Colonic mucosa (tissue), 4 donors: ENCODE measurements around the gene MEPE. TPM values are rescaled to one million over a fixed set of nuclear protein-coding genes. Genes with fewer than 3 reads are reported as not detected.
"Not testable (repeated sequence)": the region's sequence is repeated elsewhere in the genome, so short reads cannot be mapped to it uniquely, and the experiment has no call there.

Source experiments
- DNase-seq: peaks from one replicate; pipeline ENCODE4 v3.0.0-alpha.2; 2020
- H3K27ac ChIP-seq: fragments of 200-600 bp; one replicate; pipeline ENCODE4 v1.8.0; 2021
- H3K27me3 ChIP-seq: fragments of 200-600 bp; one replicate; pipeline ENCODE4 v1.8.0; 2021
- H3K36me3 ChIP-seq: fragments of 200-600 bp; one replicate; pipeline ENCODE4 v1.8.0; 2021
- H3K4me1 ChIP-seq: fragments of 200-600 bp; one replicate; pipeline ENCODE4 v1.8.0; 2021; ENCODE audit warnings: mild to moderate bottlenecking
- H3K4me3 ChIP-seq: fragments of 200-600 bp; one replicate; pipeline ENCODE4 v1.8.0; 2021
- H3K9ac ChIP-seq, 2 donors: one replicate each; pipeline ENCODE4 v1.7.0; 2013; ENCODE audit warnings: control low read depth in 2 of 2, low read depth in 2 of 2, low read length in 2 of 2
- H3K9me3 ChIP-seq: fragments of 200-600 bp; one replicate; pipeline ENCODE4 v1.8.0; 2021
- CTCF ChIP-seq: fragments of 200-600 bp; IDR thresholded peaks from one replicate; pipeline ENCODE4 v1.8.0; 2022; ENCODE audit warnings: antibody characterized with exemption, mild to moderate bottlenecking
- intact Hi-C: fragments of 100-400 bp; cut with DNase I; formaldehyde crosslinking; loops from one replicate; pipeline ENCODE4 v1.14.1; 2022
- total RNA-seq, 2 donors: library from RNA; stranded (reverse); fragmentation: NEBNext Ultra II Directional in 1 of 2; extraction: Animal tissue kit (Norgen Biotek cat#: 25700) in 1 of 2; gene quantifications; one replicate each; pipeline ENCODE4 v1.2.1, GENCODE V29; 2021
- donor health status: healthy.
- donor health status: DM: no; HTN: no; CAD: no.
- donor health status: DM: no; HTN: no; CAD: no.

Gene MEPE
- total RNA-seq, 2 donors from 2014 or later, result not detected

- H3K27ac ChIP-seq, result no peak overlapping the region
- H3K4me3 ChIP-seq, result no peak overlapping the region
- DNase-seq, result no peak
- TF ChIP-seq CTCF, result no peak
- intact Hi-C loops, result no loop called here
- H3K27me3 ChIP-seq, result no peaks in the 10 kb centered on the region
- H3K4me1 ChIP-seq, result no peaks in the 10 kb centered on the region
- H3K9me3 ChIP-seq, result no peaks in the 10 kb centered on the region
- no peaks in the 10 kb centered on the region for H3K36me3 ChIP-seq
- no peak overlapping the region for H3K9ac ChIP-seq
Observed at GRCh38 chr4:87884976-87885549, 52.3 kb downstream of the MEPE start.

- H3K27ac ChIP-seq, result no peak overlapping the region
- H3K4me1 ChIP-seq, result no peaks in the 10 kb centered on the region
- H3K4me3 ChIP-seq, result no peak overlapping the region
- H3K27me3 ChIP-seq, result no peaks in the 10 kb centered on the region
- TF ChIP-seq CTCF, result no peak
- intact Hi-C loops, result no loop called here
- no peak for DNase-seq
- H3K9ac ChIP-seq, result no peak overlapping the region
- no peaks in the 10 kb centered on the region for H3K36me3 ChIP-seq
- H3K9me3 ChIP-seq, result no peaks in the 10 kb centered on the region
Observed at GRCh38 chr4:87886083-87886482, 53.3 kb downstream of the MEPE start.

- H3K9me3 ChIP-seq, H3K4me1 ChIP-seq, H3K9ac ChIP-seq, H3K4me3 ChIP-seq, H3K27ac ChIP-seq, H3K27me3 ChIP-seq, intact Hi-C loops, H3K36me3 ChIP-seq, DNase-seq: not testable (repeated sequence)
Observed at GRCh38 chr4:87890753-87891152, 58.0 kb downstream of the MEPE start.

GRCh38 chr4:87895964-87896621 lies 63.3 kb downstream of the MEPE start:
- no peaks in the 10 kb centered on the region for H3K36me3 ChIP-seq
- no peaks in the 10 kb centered on the region for H3K4me1 ChIP-seq
- no peak overlapping the region for H3K9ac ChIP-seq
- TF ChIP-seq CTCF, result no peak
- H3K4me3 ChIP-seq, result no peak overlapping the region
- no peaks in the 10 kb centered on the region for H3K9me3 ChIP-seq
- DNase-seq, result no peak
- intact Hi-C loops, result no loop called here
- H3K27ac ChIP-seq, result no peak overlapping the region
- H3K27me3 ChIP-seq, result no peaks in the 10 kb centered on the region

Other genes starting within 250 kb of the MEPE start
- gene DSPP, start 224.4 kb upstream of the MEPE start, total RNA-seq, result not detected
- gene DMP1, start 182.7 kb upstream of the MEPE start, total RNA-seq, result not detected
- not detected for gene IBSP, start 33.4 kb upstream of the MEPE start, total RNA-seq
- 10 to 100 TPM in 1 of 2 donors, 1 to 10 TPM in 1; 3.9 to 11.6 TPM for gene SPP1, start 142.7 kb downstream of the MEPE start, total RNA-seq
- gene PKD2, start 174.7 kb downstream of the MEPE start, total RNA-seq, result 1 to 10 TPM; 5.9 to 9.2 TPM